Upper lobe of right lung (tissue), 1 donor: ENCODE results near the gene CANT1. TPM values are rescaled to one million over a fixed set of nuclear protein-coding genes. Genes with fewer than 3 reads are reported as not detected.
A peak's percentile ranks its signal among the peaks of the same experiment; 100 is the strongest.
"Not testable (repeated sequence)": the region's sequence is repeated elsewhere in the genome, so short reads cannot be mapped to it uniquely, and the experiment has no call there.

ENCODE experiments used
- ATAC-seq: fragments of 200-7000 bp; cut with Tn5 transposase; one replicate; pipeline ENCODE4 v1.9.1; 2020; ENCODE audit warnings: mild to moderate bottlenecking, moderate library complexity
- DNase-seq: peaks from one replicate; pipeline ENCODE4 v3.0.0-alpha.2; 2020
- H3K27ac ChIP-seq: fragments of 200-600 bp; one replicate; pipeline ENCODE4 v1.8.0; 2022
- H3K27me3 ChIP-seq: fragments of 200-600 bp; one replicate; pipeline ENCODE4 v1.8.0; 2022; ENCODE audit warnings: mild to moderate bottlenecking
- H3K36me3 ChIP-seq: fragments of 200-600 bp; one replicate; pipeline ENCODE4 v1.8.0; 2022
- H3K4me1 ChIP-seq: fragments of 200-600 bp; one replicate; pipeline ENCODE4 v1.8.0; 2022
- H3K4me3 ChIP-seq: fragments of 200-600 bp; one replicate; pipeline ENCODE4 v1.8.0; 2022; ENCODE audit warnings: mild to moderate bottlenecking
- H3K9me3 ChIP-seq: fragments of 200-600 bp; one replicate; pipeline ENCODE4 v1.8.0; 2022
- CTCF ChIP-seq: fragments of 200-600 bp; IDR thresholded peaks from one replicate; pipeline ENCODE4 v1.8.0; 2022; ENCODE audit warnings: antibody characterized with exemption
- intact Hi-C: fragments of 100-400 bp; cut with DNase I; formaldehyde crosslinking; loops from one replicate; pipeline ENCODE4 v1.11.0; 2022
- total RNA-seq: library from RNA; stranded (reverse); fragmentation: NEBNext Ultra II Directional; extraction: Animal tissue kit (Norgen Biotek cat#: 25700); gene quantifications from one replicate; pipeline ENCODE4 v1.2.1, GENCODE V29; 2021
- donor health status: DM: no; HTN: yes; CAD: no; lungs with severe emphysema.

Gene CANT1
- total RNA-seq, 1 donor from 2014 or later = 59.6 TPM

GRCh38 chr17:79024901-79025737, 15.6 kb upstream of the CANT1 start:
- Histone ChIP-seq H3K9me3 (no peaks in the 10 kb centered on the region), H3K27ac (peak overlapping the region; percentile 65), H3K36me3 (no peaks in the 10 kb centered on the region), H3K4me3 (peak overlapping the region; percentile 63), H3K4me1 (peaks cover 67% of the 10 kb centered on the region), H3K27me3 (no peaks in the 10 kb centered on the region)
- DNase-seq (peak; percentile 61), ATAC-seq (peak; percentile 10)
- TF ChIP-seq CTCF = no peak
- intact Hi-C loops = no loop called here

GRCh38 chr17:79023886-79024771, 14.6 kb upstream of the CANT1 start, which contains the start of gene C1QTNF1:
Gene C1QTNF1 (plus strand): TSS chr17:79024169. CDS start chr17:79043969, 19,800 bp downstream.
- peak; percentile 35 for TF ChIP-seq CTCF
- Histone ChIP-seq H3K4me3 (peak within 1 kb of the TSS; percentile 63), H3K27ac (peak within 1 kb of the TSS; percentile 77), H3K36me3 (no peaks in the 10 kb centered on the region), H3K4me1 (peaks cover 73% of the 10 kb centered on the region), H3K9me3 (no peaks in the 10 kb centered on the region), H3K27me3 (no peaks in the 10 kb centered on the region)
- peak; percentile 75 for DNase-seq
- peak; percentile 56 for ATAC-seq
- intact Hi-C loops = no loop called here

GRCh38 chr17:79023180-79023705, 13.7 kb upstream of the CANT1 start:
- Histone ChIP-seq H3K4me3 (peak overlapping the region; percentile 63), H3K4me1 (peaks cover 71% of the 10 kb centered on the region), H3K27ac (peak overlapping the region; percentile 77), H3K27me3 (no peaks in the 10 kb centered on the region), H3K36me3 (no peaks in the 10 kb centered on the region), H3K9me3 (no peaks in the 10 kb centered on the region)
- intact Hi-C loops = no loop called here
- ATAC-seq = no peak
- peak; percentile 51 for DNase-seq
- TF ChIP-seq CTCF = no peak

GRCh38 chr17:79022507-79022991, 13.0 kb upstream of the CANT1 start:
- H3K36me3 ChIP-seq = no peaks in the 10 kb centered on the region
- intact Hi-C loops = no loop called here
- no peaks in the 10 kb centered on the region for H3K27me3 ChIP-seq
- peaks cover 64% of the 10 kb centered on the region for H3K4me1 ChIP-seq
- no peak overlapping the region for H3K4me3 ChIP-seq
- no peaks in the 10 kb centered on the region for H3K9me3 ChIP-seq
- TF ChIP-seq CTCF = no peak
- H3K27ac ChIP-seq = peak overlapping the region; percentile 77
- peak; percentile 80 for DNase-seq
- peak; percentile 59 for ATAC-seq

GRCh38 chr17:79021929-79022328, 12.4 kb upstream of the CANT1 start:
- H3K36me3 ChIP-seq, ATAC-seq, intact Hi-C loops, H3K4me3 ChIP-seq, H3K9me3 ChIP-seq, H3K27me3 ChIP-seq: not testable (repeated sequence)
- Histone ChIP-seq H3K27ac (peak overlapping the region; percentile 77), H3K4me1 (peaks cover 58% of the 10 kb centered on the region)
- DNase-seq = peak; percentile 17
